Measurements from ENCODE around the gene GREB1.

Gene GREB1

DNA sequence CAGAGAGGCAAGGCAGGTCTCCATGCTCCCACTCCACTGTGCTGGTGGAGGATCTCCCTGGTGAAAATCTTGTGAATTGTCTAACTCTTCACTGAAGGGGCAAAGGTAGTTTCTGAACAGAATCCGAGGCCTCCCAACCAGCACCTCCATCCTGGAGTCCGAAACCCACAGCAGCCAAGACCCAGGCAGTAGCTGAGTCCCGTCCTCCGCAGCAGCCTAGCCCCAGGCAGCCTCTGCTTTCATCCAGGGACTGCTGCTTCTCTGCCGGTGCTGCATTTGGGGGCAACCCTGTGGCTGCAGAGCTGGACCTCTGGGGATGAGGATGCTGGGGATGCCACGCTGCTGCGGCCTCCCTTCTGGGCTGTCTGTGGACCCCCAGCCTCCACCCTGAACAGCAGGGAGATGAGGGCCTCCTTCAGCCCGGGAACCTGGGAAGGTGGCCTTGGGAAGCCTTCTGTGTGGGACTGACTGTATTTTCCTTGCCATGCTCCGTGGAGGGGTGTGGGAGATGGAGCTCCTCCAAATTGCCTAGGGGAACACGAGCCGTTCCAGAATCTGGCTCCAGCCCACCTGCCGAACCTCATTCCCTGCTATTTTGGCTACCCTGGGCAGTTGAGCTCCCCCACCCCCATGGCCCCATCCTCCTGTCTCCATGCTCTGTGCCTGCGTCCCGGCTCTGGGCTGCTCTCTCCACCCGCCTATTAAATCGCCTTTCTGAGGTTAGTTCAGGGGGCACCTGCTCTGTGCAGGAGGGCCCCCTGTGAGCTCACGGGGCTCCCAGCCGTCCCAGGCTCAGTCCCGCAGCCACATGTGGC is 48.2 kb downstream of the GREB1 start:
- DNase-seq = no peak

DNA sequence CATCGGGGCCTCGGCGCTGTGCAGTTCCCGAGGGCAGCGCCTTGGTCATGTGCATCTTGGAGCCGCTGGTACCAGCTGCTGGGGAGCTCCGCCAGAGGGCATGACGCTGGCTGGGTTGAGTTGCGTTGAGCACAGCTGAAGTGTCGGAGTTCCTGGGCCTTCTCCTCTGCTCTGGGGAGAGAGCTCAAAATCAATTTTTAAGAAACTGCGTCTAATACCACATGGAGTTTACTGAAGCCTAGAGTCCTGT is 48.7 kb downstream of the GREB1 start:
- no peak for DNase-seq

DNA sequence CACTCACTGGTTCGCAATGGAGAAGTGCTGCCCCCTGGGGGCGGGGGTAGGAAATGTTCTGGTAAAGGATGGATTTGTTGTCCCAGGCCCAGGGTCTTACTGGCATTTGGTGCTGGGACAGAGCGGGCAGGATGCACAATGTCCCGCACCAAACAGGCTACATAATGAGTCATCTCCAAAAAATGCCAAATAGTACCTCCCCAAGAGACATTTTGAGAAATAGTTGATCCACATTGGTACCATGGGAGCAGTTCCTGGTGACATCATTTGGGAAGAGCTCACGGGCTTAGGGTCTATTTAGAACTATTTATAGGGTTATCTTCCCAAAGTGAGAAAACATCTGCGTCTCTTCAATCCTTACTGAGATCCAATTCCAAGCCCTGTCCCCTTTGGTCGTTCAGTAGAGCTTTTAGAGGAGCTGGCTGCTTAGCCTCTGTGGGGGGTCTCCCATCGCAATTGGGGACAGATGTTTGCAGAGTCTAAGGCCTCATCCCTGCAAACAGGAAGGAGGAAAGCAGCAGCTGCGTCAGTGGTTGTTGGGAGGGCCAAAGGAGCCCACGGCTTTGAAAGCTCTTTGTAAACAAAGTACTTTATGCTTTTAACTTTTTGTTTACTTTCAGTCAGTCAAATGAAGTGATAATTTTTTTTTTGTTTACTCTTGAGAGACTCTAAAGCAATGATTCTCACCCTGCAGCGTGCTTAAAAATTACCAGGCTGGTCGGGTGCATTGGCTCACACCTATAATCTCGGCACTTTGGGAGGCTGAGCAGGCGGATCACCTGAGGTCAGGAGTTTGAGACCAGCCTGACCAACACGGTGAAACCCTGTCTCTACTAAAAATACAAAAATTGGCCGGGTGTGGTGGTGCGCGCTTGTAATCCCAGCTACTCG is 49.3 kb downstream of the GREB1 start:
- DNase-seq = peak; percentile 86

DNA sequence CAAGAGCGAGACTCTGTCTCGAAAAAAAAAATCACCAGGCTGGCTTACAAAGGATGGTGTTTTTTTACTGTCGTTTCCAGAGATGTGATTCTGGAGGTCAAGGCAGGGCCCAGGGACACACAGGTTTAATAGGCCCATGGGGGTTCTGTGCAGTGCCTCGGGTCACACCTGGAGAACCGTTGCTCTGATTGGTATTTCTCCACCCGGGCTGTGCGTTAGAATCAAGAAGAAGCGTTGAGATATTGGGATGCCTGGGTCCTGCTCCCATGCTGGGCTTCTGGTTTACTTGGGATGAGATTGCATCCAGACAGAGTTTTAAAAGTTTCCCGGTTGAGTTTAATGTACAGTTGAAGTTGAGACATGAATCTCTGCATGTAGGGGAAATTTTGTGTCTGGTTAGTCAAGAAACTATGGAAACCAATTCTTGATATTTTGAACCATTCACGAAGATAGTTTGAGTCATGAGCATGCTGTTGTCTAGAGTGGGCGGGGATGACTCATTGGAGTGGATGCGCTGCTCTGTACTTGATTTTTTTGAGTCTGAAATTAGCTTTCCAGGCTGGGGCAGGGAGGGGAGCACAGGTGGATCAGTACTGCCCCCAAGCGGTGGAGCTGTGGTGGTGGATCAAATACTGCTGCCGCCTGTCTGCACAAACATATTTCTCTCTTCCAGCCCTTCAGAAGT is 50.1 kb downstream of the GREB1 start:
- DNase-seq = peak; percentile 91

DNA sequence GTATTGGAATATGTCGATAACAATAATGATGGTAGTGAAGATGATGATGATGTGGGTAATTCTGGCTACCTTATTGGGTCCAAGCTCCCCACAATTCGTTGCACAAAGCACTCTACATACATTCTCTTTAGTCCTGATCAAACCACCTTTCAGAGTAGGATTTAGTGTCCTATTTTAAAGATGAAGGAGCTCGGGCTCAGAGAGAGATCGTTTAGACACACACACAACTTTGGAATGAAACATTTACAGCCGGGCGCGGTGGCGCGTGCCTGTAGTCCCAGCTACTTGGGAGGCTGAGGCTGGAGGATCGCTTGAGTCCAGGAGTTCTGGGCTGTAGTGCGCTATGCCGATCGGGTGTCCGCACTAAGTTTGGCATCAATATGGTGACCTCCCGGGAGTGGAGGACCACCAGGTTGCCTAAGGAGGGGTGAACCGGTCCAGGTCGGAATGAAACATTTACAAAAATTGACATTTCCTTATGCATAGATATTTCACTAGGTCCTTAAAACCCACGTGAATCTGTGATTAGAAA is 50.7 kb downstream of the GREB1 start:
- no peak for DNase-seq

DNA sequence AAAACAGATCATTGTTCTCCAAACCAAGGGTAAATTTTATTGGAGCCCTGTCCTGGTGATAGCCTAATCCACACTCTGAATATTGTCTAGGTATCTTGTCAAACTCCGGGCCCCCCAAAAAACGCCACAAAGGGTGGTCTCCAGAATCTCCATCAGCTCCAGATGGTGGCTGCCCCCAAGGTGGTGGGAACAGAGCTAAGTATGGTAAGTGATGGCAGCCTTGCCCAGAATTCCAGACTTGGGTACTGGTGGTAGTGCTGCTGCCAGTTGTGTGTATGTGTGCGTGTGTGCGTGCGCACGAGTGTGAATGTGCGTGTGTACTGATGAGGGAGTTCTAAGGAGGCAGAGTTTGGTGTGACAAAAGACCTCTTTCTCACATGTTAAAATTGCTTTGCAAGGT is 51.2 kb downstream of the GREB1 start:
- DNase-seq = no peak

DNA sequence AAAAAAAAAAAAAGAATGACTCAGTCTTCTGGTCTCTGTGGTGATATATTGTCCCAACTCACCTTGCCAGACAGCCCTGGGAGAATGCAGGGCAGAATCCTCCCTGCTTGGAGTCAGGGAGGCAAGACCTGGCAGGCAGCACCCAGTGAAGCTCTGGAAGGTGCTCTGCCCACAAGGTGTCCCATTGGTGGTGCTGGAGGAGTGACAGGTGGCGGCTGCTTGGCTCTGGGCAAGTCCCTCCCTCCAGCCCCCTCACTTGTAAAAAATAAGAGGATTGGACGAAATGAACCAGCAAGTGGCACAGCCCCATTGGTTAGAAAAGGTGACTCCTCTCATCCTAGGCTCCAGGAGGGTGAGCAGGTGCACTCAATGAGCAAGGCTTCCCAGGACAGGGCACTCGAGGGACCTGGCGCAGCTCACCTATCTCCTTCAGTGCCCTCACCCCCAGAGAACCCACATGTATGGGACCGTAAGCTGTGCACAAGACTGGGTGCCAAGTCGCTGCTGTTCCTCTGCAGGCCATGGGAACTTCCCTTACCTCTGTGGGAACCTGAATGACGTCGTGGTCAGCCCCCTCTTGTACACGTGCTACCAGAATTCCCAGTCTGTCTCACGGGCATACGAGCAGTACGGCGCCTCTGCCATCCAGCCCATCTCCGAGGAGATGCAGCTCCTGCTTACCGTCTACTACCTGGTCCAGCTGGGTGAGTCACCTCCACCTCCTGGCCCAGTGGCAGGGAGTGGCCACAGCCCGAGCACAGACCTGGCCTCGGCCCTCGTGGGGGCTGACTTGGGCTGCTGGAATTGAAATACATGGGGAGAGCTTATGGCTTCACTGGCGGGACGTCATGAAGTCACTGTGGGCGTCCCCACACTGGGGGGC is 54.6 kb downstream of the GREB1 start:
- no peak for DNase-seq

DNA sequence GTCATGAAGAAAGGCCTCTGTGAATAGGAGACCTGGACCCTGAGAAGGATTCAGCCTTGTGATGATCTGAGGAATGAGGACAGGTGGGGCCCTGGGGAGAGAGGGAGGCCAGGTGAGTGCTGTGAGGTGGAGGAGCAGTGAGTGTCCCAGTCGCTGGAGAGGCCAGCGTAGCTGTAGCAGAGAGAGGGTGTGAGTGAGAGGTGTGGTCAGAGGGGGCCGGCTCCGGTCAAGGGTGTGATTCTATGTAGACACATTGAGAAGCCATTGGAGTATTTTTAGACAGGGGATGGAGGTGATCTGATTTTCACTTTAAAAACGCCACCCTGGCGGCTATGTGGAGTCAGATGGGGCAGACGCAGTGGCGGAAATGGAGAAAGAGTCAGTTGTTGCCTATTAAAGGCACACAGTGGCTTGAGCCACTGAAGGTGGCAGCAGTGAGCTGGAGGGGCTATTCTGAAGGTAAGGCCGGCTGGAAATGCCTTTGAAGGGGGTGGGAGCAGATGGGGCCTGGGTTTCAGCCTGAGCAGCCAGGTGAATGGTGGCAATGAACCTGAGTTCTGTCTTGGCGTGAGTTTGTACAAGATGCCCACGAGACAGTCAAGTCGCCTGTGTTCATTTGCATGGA is 55.6 kb downstream of the GREB1 start:
- no peak for DNase-seq

DNA sequence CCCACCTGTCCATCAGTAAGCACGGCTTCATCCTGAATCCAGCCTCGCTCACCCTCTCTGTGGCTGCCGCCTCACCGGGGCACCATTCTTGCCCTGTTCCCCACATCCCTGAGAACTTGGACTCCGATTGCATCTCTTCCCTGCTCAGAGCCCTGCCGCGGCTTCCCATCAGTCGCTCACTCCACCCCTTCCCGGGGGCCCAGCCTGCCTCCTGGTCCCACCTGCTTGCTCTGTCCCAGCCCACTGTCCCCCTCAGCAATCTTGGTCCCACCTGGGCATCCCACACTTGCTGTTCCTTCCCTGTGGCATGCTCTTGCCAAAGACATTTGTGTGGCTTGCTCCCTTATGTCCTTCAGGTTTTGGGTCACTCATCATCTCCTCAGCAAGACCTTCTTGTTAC is 56.3 kb downstream of the GREB1 start:
- DNase-seq = no peak

DNA sequence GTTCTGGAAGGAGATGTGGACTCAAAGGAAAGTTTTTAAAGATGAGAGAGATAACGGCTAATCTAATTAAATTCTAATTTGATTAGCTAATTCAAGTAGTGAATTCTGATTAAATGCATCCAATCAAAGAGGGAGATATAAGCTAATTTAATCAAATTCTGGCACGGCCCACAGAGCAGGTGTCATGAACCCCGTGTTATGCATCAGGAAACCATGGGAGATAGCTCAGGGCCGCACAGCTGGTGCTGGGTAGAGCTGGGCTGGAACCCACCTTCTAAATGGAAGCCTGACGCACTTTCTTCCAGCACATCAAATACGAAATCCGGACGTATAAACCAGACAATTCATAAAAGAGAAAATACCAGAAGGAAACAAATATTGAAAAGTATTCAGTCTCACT is 57.2 kb downstream of the GREB1 start:
- no peak for DNase-seq

DNA sequence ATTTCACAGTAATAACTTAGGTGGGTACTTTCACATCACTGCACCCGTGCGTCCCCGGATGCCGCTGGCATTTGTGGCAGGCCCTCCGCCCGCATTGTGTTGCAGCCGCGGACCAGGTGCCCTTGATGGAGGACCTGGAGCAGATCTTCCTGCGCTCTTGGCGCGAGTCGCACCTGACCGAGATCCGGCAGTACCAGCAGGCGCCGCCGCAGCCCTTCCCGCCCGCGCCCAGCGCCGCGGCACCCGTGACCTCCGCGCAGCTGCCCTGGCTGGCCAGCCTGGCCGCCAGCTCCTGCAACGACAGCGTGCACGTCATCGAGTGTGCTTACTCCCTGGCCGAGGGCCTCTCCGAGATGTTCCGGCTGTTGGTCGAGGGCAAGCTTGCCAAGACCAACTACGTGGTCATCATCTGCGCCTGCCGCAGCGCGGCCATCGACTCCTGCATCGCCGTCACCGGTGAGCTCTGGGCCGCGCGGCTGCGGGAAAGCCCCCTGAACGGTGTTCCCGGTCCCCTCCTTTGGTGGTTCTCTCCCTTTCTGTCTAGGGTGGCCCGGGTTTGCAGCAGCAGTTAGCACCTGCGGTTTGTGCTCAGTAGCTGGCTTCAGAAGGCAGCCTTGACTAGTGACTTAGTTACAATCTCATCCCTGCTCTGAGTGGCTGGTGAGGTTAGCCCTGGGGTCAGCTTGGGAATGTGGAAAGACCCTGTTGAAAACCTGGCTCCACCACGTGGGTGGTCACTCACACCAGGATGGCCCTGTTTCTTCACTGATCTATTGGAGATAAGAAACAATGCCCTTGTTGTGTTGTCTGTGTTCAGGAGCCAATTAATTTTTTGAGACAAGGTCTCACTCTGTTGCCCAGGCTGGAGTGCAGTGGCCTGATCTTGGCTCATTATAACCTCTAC is 59.1 kb downstream of the GREB1 start:
- no peak for DNase-seq

DNA sequence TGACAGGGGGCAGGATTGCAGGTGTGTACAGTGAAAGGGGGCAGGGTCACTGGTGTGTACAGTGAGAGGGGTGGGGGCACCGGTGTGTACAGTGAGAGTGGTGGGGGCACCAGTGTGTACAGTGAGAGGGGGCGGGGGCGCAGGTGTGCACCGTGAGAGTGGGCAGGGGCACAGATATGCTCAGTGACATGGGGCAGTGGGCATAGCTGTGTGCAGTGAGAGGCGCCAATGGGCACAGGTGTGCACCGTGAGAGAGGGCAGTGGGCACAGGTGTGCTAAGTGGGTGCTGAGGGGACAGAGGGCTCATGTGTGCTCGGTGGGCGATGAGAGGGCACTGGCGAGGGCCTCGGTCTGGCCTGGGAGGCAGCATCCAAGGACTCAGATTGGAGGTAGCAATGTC is 63.0 kb downstream of the GREB1 start:
- DNase-seq = no peak

DNA sequence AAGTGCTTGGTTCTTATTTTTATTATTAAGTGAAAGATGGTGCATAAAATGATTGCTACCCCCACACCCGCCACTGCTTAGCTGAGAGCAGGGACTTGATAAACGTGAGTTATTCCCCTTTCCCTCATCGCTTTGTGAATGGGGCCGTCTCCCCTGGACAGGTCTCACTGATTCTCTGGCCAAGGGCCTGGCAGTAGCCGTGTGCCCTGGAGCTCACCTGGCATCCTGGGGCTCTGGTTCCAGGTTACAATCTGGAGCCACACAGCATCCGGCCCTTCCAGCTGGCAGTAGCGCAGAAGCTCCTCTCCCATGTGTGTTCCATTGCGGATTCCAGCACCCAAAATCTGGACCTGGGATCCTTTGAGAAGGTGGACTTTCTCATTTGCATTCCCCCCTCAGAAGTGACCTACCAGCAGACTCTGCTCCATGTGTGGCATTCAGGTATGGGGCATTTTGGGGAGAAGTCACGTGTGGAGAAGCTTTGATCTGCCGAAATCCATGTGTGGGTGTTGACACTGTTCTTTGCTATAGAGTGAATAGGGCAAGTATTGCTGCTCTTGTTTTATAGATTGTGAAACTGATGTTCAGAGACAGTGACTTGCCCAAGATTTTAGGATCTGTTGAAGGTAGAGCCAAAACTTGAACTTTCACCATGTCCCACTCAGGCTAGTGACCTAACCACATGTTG is 63.8 kb downstream of the GREB1 start:
- no peak for DNase-seq

DNA sequence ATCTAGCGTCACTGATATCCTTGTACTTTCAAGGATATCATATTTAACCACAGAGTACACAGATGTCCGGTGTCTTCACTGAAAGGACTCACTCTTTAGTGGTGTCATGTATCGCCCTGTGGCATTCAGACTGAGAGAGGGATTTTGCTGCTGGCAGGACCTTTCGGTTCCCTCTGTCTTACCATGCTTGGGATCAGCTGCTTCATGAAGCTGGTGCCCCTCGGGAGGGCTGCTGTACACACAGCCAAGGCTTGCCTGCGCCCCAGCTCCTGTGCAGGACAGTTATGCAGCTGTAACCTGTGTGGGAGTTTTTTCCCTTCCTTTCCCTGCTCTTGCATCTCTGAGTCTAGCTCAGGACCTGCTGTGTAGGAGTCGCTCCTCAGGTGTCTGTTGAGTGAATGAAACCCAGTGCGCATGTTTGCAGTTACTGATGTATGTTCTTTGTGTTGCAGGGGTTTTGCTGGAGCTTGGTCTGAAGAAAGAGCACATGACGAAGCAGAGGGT is 64.4 kb downstream of the GREB1 start:
- DNase-seq = no peak

DNA sequence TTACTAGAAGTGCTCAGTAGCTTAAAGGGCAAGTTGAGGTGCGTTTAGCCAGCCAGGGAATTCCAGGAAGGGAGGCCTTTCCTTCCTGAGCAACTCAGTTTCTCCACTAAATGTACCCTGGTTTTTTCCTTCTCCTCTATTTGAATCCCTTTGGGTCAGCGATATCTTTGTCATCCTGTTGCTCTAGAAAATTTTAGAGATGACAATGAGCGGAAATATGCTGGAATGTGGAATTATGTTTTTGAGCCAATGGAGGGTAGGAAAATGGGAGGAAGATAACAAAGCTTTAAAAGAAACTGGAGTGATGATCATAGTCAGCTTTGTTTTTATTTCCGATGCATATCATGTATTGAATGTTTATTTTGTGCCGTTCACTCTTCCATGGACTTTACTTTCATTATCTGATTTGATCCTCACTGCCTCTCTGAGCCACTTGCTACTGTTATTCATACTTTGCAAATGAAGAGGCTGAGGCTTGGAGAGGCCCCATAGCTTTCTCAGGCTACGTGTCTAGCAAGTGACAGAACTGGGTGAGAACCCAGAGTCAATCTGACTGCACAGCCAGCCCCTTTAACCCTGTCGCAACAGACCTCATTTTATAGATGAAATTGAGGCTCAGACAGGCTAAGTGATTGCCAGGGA is 68.8 kb downstream of the GREB1 start:
- no peak for DNase-seq

DNA sequence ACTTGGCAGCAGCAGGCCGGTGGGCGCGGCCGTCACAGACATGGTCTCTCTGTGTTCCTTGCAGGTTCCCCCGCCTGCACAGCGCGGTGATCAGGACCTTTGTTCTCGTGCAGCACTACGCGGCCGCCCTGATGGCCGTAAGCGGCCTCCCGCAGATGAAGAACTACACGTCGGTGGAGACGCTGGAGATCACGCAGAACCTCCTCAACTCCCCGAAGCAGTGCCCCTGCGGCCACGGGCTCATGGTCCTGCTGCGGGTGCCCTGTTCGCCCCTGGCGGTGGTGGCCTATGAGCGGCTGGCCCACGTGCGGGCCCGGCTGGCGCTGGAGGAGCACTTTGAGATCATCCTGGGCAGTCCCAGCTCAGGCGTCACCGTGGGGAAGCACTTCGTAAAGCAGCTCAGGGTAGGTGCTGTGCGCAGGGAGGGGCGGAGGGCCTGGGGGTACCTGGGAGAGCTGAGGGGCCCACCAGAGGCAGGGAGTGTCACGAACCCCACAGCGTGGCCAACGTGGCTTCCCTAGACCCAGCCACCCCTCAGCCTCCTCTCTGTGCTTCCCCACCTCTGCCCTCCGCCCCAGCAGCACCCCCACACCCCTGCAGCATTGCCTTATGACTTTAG is 76.9 kb downstream of the GREB1 start:
- no peak for DNase-seq

DNA sequence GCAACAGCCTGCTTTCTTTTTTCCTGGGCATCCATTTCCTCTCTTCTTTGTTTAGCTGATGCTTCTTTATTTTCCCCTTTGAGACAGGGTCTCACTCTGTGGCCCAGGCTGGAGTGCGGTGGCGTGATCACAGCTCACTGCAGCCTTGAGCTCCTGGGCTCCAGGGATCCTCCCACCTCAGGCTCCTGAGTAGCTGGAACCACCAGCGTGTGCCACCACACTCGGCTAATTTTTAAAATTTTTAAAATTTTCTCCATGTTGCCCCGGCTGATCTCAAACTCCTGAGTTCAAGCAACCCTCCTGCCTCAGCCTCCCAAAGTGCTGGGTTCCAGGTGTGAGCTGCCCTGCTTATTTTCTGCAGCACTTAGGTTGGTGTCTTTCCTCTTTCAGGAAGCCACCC is 77.4 kb downstream of the GREB1 start:
- DNase-seq = no peak

DNA sequence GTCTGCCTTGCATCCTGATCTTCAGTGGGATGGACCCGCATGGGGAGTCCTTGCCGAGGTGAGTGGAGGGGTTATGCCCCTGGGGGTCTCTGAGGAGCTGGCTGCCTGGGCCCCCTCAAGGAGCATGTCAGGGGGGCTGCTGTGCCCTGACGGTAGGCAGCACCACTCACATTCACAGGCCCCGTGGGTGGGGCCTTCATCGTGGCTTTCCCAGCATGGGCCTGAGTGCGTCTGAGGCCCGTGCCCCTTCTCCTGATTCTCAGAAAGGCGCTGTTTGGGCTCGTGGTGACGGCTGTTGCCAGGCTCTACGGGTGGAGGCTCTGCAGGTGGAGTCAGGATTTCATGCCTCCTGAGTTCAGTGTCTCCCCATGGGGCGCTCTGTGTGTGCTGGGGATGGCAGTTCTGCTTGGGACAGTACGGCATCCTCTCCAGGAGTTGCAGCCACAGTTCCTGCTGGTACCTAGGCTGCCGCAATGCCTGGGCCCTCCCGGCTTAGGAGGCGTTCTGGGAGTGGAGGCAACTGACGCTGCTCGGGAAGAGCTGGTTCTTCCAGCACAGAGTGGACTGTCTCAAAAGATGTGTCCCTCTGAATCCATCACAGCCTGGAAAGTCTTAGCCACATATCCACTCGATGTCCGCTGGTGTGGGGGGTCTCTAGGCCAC is 78.8 kb downstream of the GREB1 start:
- DNase-seq = no peak

DNA sequence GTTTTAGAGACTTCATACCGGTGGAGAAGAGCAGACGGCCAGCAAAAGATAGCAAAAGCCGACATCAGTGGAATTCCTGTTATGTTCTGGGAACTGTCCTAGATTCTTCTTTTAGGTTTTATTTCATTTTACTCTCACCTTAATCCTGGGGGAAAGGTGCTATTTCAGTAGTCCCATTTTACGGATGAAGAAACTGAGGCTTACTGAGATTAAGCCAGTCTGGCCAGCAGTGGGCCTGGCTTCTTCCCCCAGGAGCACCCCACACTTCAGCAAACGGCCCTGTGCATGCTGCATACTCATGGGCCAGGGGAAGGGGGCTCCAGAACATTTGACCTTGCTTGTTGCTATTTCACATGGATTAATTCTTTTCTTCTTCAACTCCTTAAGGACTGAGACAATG is 79.5 kb downstream of the GREB1 start:
- no peak for DNase-seq
